K562 (cell line): Measurements from ENCODE around the gene MSGN1. TPM values are rescaled to one million over a fixed set of nuclear protein-coding genes. Genes with fewer than 3 reads are reported as not detected.

ENCODE experiments used
- ATAC-seq: fragments of 200-7000 bp; cut with Tn5 transposase; 3 replicates; pipeline ENCODE4 v1.9.1; 2020; ENCODE audit warnings: moderate library complexity
- BruUV-seq: library from RNA; stranded (reverse); fragments of 400-500 nt; replicated peaks from 2 replicates; lab custom pipeline; 2021; lab: Mats Ljungman, UMichigan
- CTCF ChIA-PET: fragments of 300-600 bp; formaldehyde crosslinking; extraction: SDS; loops from one replicate; lab custom pipeline; 2021; ENCODE audit warnings: low intra/inter-chr PET ratio; lab: Yijun Ruan, JAX
- POLR2A ChIA-PET: fragments of 300-600, 350-650 bp; sonication (Branson Sonifier 250); formaldehyde crosslinking; extraction: SDS; loops from one replicate; lab custom pipeline; 2021; ENCODE audit warnings: antibody characterized with exemption, inconsistent platforms; lab: Yijun Ruan, JAX
- DNase-seq, 4 experiments: peaks; one replicate each; pipeline versions ENCODE4 v3.0.0 to v3.0.0-alpha.2; 2011 to 2018; ENCODE audit warnings: low spot score in 3 of 4, mixed read lengths in 3 of 4; ENCODE audit errors: extremely low read depth in 1 of 4
- FAIRE-seq: peaks from 2 replicates; lab custom pipeline; 2011; peaks lifted over from hg19 to GRCh38; lab: Jason Lieb, UNC
- H2AFZ ChIP-seq: 2 replicates; pipeline ENCODE4 v1.6.0; 2011; ENCODE audit warnings: low read depth, low read length, control low read depth, inconsistent platforms
- H3K27ac ChIP-seq: fragments of 200-600 bp; 3 replicates; pipeline ENCODE4 v1.8.0; 2011; ENCODE audit warnings: low read depth, mild to moderate bottlenecking, control low read depth, inconsistent platforms, low read length, moderate library complexity, mixed read lengths; ENCODE audit errors: extremely low read depth
- H3K27me3 ChIP-seq, 2 experiments: fragments of 300-600 bp in 1 of 2; 2 replicates in 1 of 2; 3 replicates in 1 of 2; pipeline versions ENCODE4 v1.6.0 to v1.8.0; 2011; ENCODE audit warnings: inconsistent platforms in 2 of 2, low read length in 2 of 2, mild to moderate bottlenecking in 1 of 2, mixed read lengths in 1 of 2, moderate library complexity in 1 of 2; ENCODE audit not compliant: control insufficient read depth in 2 of 2, insufficient read depth in 2 of 2
- H3K36me3 ChIP-seq: fragments of 300-600 bp; 3 replicates; pipeline ENCODE4 v1.8.0; 2011; ENCODE audit warnings: mild to moderate bottlenecking, low read length, inconsistent platforms; ENCODE audit not compliant: control insufficient read depth, insufficient read depth
- H3K4me1 ChIP-seq, 2 experiments: fragments of 200-600 bp in 1 of 2; replicated peaks in 1 of 2; 2 replicates in 1 of 2; 3 replicates in 1 of 2; pipeline versions ENCODE4 v1.5.1 to v1.8.0; 2011; ENCODE audit warnings: inconsistent platforms in 2 of 2, low read length in 2 of 2, mild to moderate bottlenecking in 1 of 2, mixed read lengths in 1 of 2, moderate library complexity in 1 of 2; ENCODE audit not compliant: control insufficient read depth in 2 of 2, insufficient read depth in 2 of 2
- H3K4me2 ChIP-seq: 2 replicates; pipeline ENCODE4 v1.6.1; 2011; ENCODE audit warnings: low read length, control low read depth, inconsistent platforms, mixed read lengths; ENCODE audit not compliant: insufficient read depth
- H3K4me3 ChIP-seq: fragments of 200-600 bp; sonication (generic), shearing (Covaris generic); 2 replicates; pipeline ENCODE4 v1.5.1; 2016; ENCODE audit warnings: control low read depth, inconsistent platforms
- H3K79me2 ChIP-seq: fragments of 200-600 bp; 3 replicates; pipeline ENCODE4 v1.8.0; 2011; ENCODE audit warnings: low read length, inconsistent platforms; ENCODE audit not compliant: control insufficient read depth, insufficient read depth
- H3K9ac ChIP-seq, 2 experiments: 2 replicates each; pipeline versions ENCODE4 v1.6.0 to v1.6.1; 2011; ENCODE audit warnings: low read depth in 2 of 2, low read length in 2 of 2, control low read depth in 1 of 2, inconsistent platforms in 1 of 2, mild to moderate bottlenecking in 1 of 2, mixed read lengths in 1 of 2; ENCODE audit not compliant: insufficient read depth in 1 of 2
- H3K9me1 ChIP-seq: one replicate; pipeline ENCODE4 v1.6.0; 2011; ENCODE audit warnings: inconsistent platforms, mild to moderate bottlenecking, low read length, moderate library complexity; ENCODE audit not compliant: control insufficient read depth, insufficient read depth
- H3K9me3 ChIP-seq: replicated peaks from 2 replicates; pipeline ENCODE4 v1.5.1; 2011; ENCODE audit warnings: low read depth, low read length, inconsistent platforms; ENCODE audit not compliant: control insufficient read depth, insufficient read depth
- H4K20me1 ChIP-seq: replicated peaks from 2 replicates; pipeline ENCODE4 v1.6.1; 2011; ENCODE audit warnings: low read length, inconsistent platforms, mixed read lengths; ENCODE audit not compliant: control insufficient read depth, insufficient read depth
- KAT2B ChIP-seq: IDR thresholded peaks from one replicate; pipeline ENCODE4 v1.6.1; 2012; ENCODE audit warnings: low read depth, mild to moderate bottlenecking, control low read depth, inconsistent platforms, low read length, moderate library complexity
- PRDM10 ChIP-seq: fragments of 450-650 bp; IDR thresholded peaks from 2 replicates; pipeline ENCODE4 v1.6.1; 2018; ENCODE audit not compliant: partially characterized antibody
- WGBS: fragments of 100-300 bp; shearing (Covaris generic); methylation state at CpG from one replicate; pipeline ENCODE4 v1.1.6; 2016; ENCODE audit warnings: low coverage, mixed read lengths; ENCODE audit not compliant: insufficient coverage; ENCODE audit errors: missing lambda C conversion rate; 5-methylcytosine and 5-hydroxymethylcytosine counted together
- in situ Hi-C: fragments of 300-500 bp; cut with MboI; formaldehyde crosslinking; loops from 4 replicates; pipeline ENCODE4 v1.15.0; 2018; ENCODE audit warnings: inconsistent platforms, mixed read lengths
- intact Hi-C: fragments of 100-400 bp; cut with micrococcal nuclease; formaldehyde crosslinking; loops from 2 replicates; pipeline ENCODE4 v1.14.2; 2022
- polyA plus RNA-seq, 8 experiments: library from polyadenylated mRNA; depleted of rRNA in 4 of 8; stranded (reverse) in 5 of 8; unstranded in 3 of 8; fragments of >200 nt; fragmentation: Nextera tagmentation in 2 of 8; fragmentation: Illumina TruSeq in 1 of 8; extraction: Ambion mirVana in 2 of 8; extraction: Trizol in 1 of 8; gene quantifications; 2 replicates each; pipeline versions ENCODE4 v1.2.1 to v1.2.3, GENCODE V29; 2011 to 2014; ENCODE audit warnings: inconsistent platforms in 1 of 8, missing spikeins in 1 of 8
- total RNA-seq, 7 experiments: library from RNA; depleted of rRNA in 6 of 7; stranded (reverse); fragments of >200 nt in 6 of 7; fragmentation: Illumina TruSeq in 2 of 7; extraction: Trizol in 2 of 7; gene quantifications; 2 replicates each; pipeline versions ENCODE4 v1.2.1 to v1.2.3, GENCODE V29; 2011 to 2021; ENCODE audit warnings: low replicate concordance in 1 of 7

Gene MSGN1
- total and polyA plus RNA-seq, 9 of the 15 experiments (the other 6 are each of a cell fraction or from before 2014, with no cell fraction given): not detected

GRCh38 chr2:17843457-17843856, 27.2 kb downstream of the MSGN1 start:
- intact Hi-C loops: no loop called here
- POLR2A ChIA-PET: no interaction called here
- no peak for FAIRE-seq

More at GRCh38 chr2:17843457-17843856, 27.2 kb downstream of the MSGN1 start:
- H3K4me1 ChIP-seq: no peaks in the 10 kb centered on the region
- no peaks in the 10 kb centered on the region for H3K9me3 ChIP-seq
- TF ChIP-seq KAT2B: no peak
- TF ChIP-seq PRDM10: no peak
- no peak overlapping the region for H3K9ac ChIP-seq
- no peaks in the 10 kb centered on the region for H3K9me1 ChIP-seq
- in situ Hi-C loops: no loop called here
- CTCF ChIA-PET: no interaction called here
- no peaks in the 10 kb centered on the region for H3K79me2 ChIP-seq
- no TSS peak for BruUV-seq
- DNase-seq: no peak
- H3K27me3 ChIP-seq: no peaks in the 10 kb centered on the region
- ATAC-seq: no peak
- H2AFZ ChIP-seq: no peak overlapping the region
- no peak overlapping the region for H3K4me2 ChIP-seq
- H3K36me3 ChIP-seq: no peaks in the 10 kb centered on the region
- no peak overlapping the region for H3K4me3 ChIP-seq
- whole genome bisulfite sequencing: 0% methylated on average over 2 of the region's 2 CpGs
- H3K27ac ChIP-seq: no peak overlapping the region
- no peaks in the 10 kb centered on the region for H4K20me1 ChIP-seq
